Stomach (tissue), 9 donors: ENCODE measurements around the gene LCMT1. TPM values are rescaled to one million over a fixed set of nuclear protein-coding genes. Genes with fewer than 3 reads are reported as not detected.

Source experiments
- DNase-seq, 2 donors: peaks; one replicate each; pipeline versions ENCODE4 v3.0.0 to v3.0.0-alpha.2; 2013 to 2019
- H3K27ac ChIP-seq, 5 donors: fragments of 200-600 bp in 4 of 5; sonication (generic) in 4 of 5; one replicate each; pipeline ENCODE4 v1.5.1; 2013 to 2019; ENCODE audit warnings: mild to moderate bottlenecking in 1 of 5, moderate library complexity in 1 of 5
- H3K27me3 ChIP-seq, 3 donors: fragments of 200-600 bp; sonication (generic); one replicate each; pipeline ENCODE4 v1.5.1; 2017 to 2019; ENCODE audit warnings: mixed run types in 1 of 3
- H3K36me3 ChIP-seq, 4 donors: fragments of 200-600 bp; sonication (generic); 1 replicate in 3 of 4; 2 replicates in 1 of 4; pipeline ENCODE4 v1.5.1; 2016 to 2019
- H3K4me1 ChIP-seq, 4 donors: fragments of 200-600 bp; sonication (generic); one replicate each; pipeline ENCODE4 v1.5.1; 2016 to 2019
- H3K4me3 ChIP-seq, 4 donors: fragments of 200-600 bp; sonication (generic) in 3 of 4; one replicate each; pipeline ENCODE4 v1.5.1; 2016 to 2019; ENCODE audit warnings: mild to moderate bottlenecking in 1 of 4
- H3K9me3 ChIP-seq, 4 donors: fragments of 200-600 bp; sonication (generic); one replicate each; pipeline ENCODE4 v1.5.1; 2016 to 2019
- CTCF ChIP-seq, 7 experiments: fragments of 450-650 bp in 4 of 7; fragments of 200-600 bp in 3 of 7; sonication (generic) in 3 of 7; IDR thresholded peaks; one replicate each; pipeline ENCODE4 v1.5.1; 2016 to 2019; ENCODE audit warnings: antibody characterized with exemption in 7 of 7, control low read depth in 2 of 7, mild to moderate bottlenecking in 1 of 7
- EP300 ChIP-seq: sonication (generic); formaldehyde crosslinking; IDR thresholded peaks from one replicate; pipeline ENCODE4 v1.6.1; 2017; ENCODE audit warnings: antibody characterized with exemption
- POLR2A ChIP-seq, 4 donors: fragments of 450-650 bp; IDR thresholded peaks; one replicate each; pipeline ENCODE4 v1.6.1; 2016; ENCODE audit warnings: antibody characterized with exemption in 4 of 4, control low read depth in 2 of 4, mild to moderate bottlenecking in 1 of 4, moderate library complexity in 1 of 4
- POLR2AphosphoS5 ChIP-seq, 3 donors: sonication (generic); formaldehyde crosslinking; IDR thresholded peaks; one replicate each; pipeline ENCODE4 v1.6.1; 2016; ENCODE audit warnings: antibody characterized with exemption in 3 of 3
- WGBS, 5 donors: extraction: QIAGEN DNeasy Blood & Tissue Kit in 3 of 5; methylation state at CpG; one replicate each; pipeline versions ENCODE4 v1.1.5 to v1.1.7; 2013 to 2018; 5-methylcytosine and 5-hydroxymethylcytosine counted together
- intact Hi-C: fragments of 100-400 bp; cut with DNase I; formaldehyde crosslinking; loops from one replicate; pipeline ENCODE4 v1.15.1; 2023; ENCODE audit warnings: low total_unique reads
- polyA plus RNA-seq, 3 donors: library from polyadenylated mRNA; stranded (reverse); fragments of 200-250 nt; gene quantifications; one replicate each; pipeline ENCODE4 v1.2.3, GENCODE V29; 2013
- total RNA-seq, 5 donors: library from RNA; depleted of rRNA; stranded (reverse); fragments of >200 nt; gene quantifications; one replicate each; pipeline versions ENCODE4 v1.1.0 to v1.2.3, GENCODE V29; 2014 to 2016
- donor health status: healthy with polysubstance abuse.
- donor health status: Bipolar disorder and iron deficiency.
- donor health status: healthy.

LCMT1 gene
- total and polyA plus RNA-seq, 8 donors: 15.4 to 54.9 (median 30.9) TPM

GRCh38 chr16:25184771-25185170 lies 73.2 kb downstream of the LCMT1 start:
- H3K4me1 ChIP-seq: no peaks in the 10 kb centered on the region
- WGBS, 5 donors: 69 to 81% (median 73%) methylated on average over 3 of the region's 3 CpGs
- H3K27me3 ChIP-seq: no peaks in the 10 kb centered on the region
- DNase-seq: no peak
- no peaks in the 10 kb centered on the region for H3K9me3 ChIP-seq
- no peak overlapping the region for H3K4me3 ChIP-seq
- no peak overlapping the region for H3K27ac ChIP-seq
- no peak for TF ChIP-seq EP300
- TF ChIP-seq POLR2AphosphoS5 (IDR thresholded peaks at IDR 0.05): no peak
- no peak for TF ChIP-seq CTCF (IDR thresholded peaks at IDR 0.05)
- no peak for TF ChIP-seq POLR2A (IDR thresholded peaks at IDR 0.05)
- peaks cover 0 to 8% (median 0%) of the 10 kb centered on the region in 4 donors for H3K36me3 ChIP-seq
- intact Hi-C loops: no loop called here

- H3K4me3 ChIP-seq: no peak overlapping the region
- no peaks in the 10 kb centered on the region for H3K9me3 ChIP-seq
- no peak for TF ChIP-seq POLR2AphosphoS5 (IDR thresholded peaks at IDR 0.05)
- no peak for TF ChIP-seq POLR2A (IDR thresholded peaks at IDR 0.05)
- TF ChIP-seq EP300: no peak
- no peak for TF ChIP-seq CTCF (IDR thresholded peaks at IDR 0.05)
- H3K27me3 ChIP-seq: no peaks in the 10 kb centered on the region
- no peaks in the 10 kb centered on the region for H3K4me1 ChIP-seq
- no peaks in the 10 kb centered on the region for H3K36me3 ChIP-seq
- DNase-seq: no peak
- H3K27ac ChIP-seq: no peak overlapping the region
- intact Hi-C loops: no loop called here
- 93 to 97% (median 95%) methylated on average over 3 of the region's 3 CpGs for WGBS, 5 donors
Observed at GRCh38 chr16:25187491-25187795, 75.9 kb downstream of the LCMT1 start.

- DNase-seq: no peak
- WGBS, 5 donors: 92 to 98% (median 96%) methylated on average over 6 of the region's 6 CpGs
- TF ChIP-seq POLR2A (IDR thresholded peaks at IDR 0.05) (no peak), POLR2AphosphoS5 (IDR thresholded peaks at IDR 0.05) (no peak), EP300 (no peak), CTCF (IDR thresholded peaks at IDR 0.05) (no peak)
- Histone ChIP-seq H3K36me3 (no peaks in the 10 kb centered on the region), H3K9me3 (no peaks in the 10 kb centered on the region), H3K4me1 (no peaks in the 10 kb centered on the region), H3K27me3 (no peaks in the 10 kb centered on the region), H3K27ac (no peak overlapping the region), H3K4me3 (no peak overlapping the region)
- intact Hi-C loops: no loop called here
Observed at GRCh38 chr16:25189305-25189704, 77.8 kb downstream of the LCMT1 start.

GRCh38 chr16:25192096-25192495 lies 80.6 kb downstream of the LCMT1 start:
- DNase-seq: no peak
- no peaks in the 10 kb centered on the region for H3K4me1 ChIP-seq
- 73 to 83% (median 81%) methylated on average over 6 of the region's 6 CpGs for WGBS, 5 donors

More at GRCh38 chr16:25192096-25192495, 80.6 kb downstream of the LCMT1 start:
- no peak overlapping the region for H3K4me3 ChIP-seq
- no peak overlapping the region for H3K27ac ChIP-seq
- no peaks in the 10 kb centered on the region for H3K9me3 ChIP-seq
- no peaks in the 10 kb centered on the region for H3K27me3 ChIP-seq
- TF ChIP-seq POLR2A (IDR thresholded peaks at IDR 0.05) (no peak), CTCF (IDR thresholded peaks at IDR 0.05) (no peak), EP300 (no peak)
- H3K36me3 ChIP-seq: no peaks in the 10 kb centered on the region
- intact Hi-C loops: no loop called here
